Calu3 (cell line): ENCODE data around the gene MYH14. TPM values are rescaled to one million over a fixed set of nuclear protein-coding genes. Genes with fewer than 3 reads are reported as not detected.
"Not testable (repeated sequence)": the region's sequence is repeated elsewhere in the genome, so short reads cannot be mapped to it uniquely, and the experiment has no call there.

Experiments used
- BruUV-seq: library from RNA; stranded (reverse); fragments of 400-500 nt; replicated peaks from 2 replicates; lab custom pipeline; 2021; lab: Mats Ljungman, UMichigan
- CTCF ChIA-PET: fragments of 300-600 bp; sonication (Branson Sonifier 250); formaldehyde crosslinking; loops from one replicate; lab custom pipeline; 2022; ENCODE audit warnings: antibody characterized with exemption; lab: Charles Lee
- DNase-seq: peaks from one replicate; pipeline ENCODE4 v3.0.0; 2022
- H3K27ac Mint-ChIP-seq: one replicate; pipeline ENCODE4 v1.8.0; 2022; ENCODE audit warnings: mixed read lengths; ENCODE audit not compliant: unreplicated experiment
- H3K27me3 Mint-ChIP-seq: one replicate; pipeline ENCODE4 v1.8.0; 2022; ENCODE audit warnings: mixed read lengths; ENCODE audit not compliant: unreplicated experiment
- H3K36me3 Mint-ChIP-seq: one replicate; pipeline ENCODE4 v1.8.0; 2022; ENCODE audit warnings: mild to moderate bottlenecking, moderate library complexity, mixed read lengths; ENCODE audit not compliant: insufficient read depth, unreplicated experiment
- H3K4me1 Mint-ChIP-seq: one replicate; pipeline ENCODE4 v1.8.0; 2022; ENCODE audit warnings: mild to moderate bottlenecking, low read depth, mixed read lengths; ENCODE audit not compliant: unreplicated experiment
- H3K4me3 Mint-ChIP-seq: one replicate; pipeline ENCODE4 v1.8.0; 2022; ENCODE audit warnings: mild to moderate bottlenecking, low read depth, moderate library complexity, mixed read lengths; ENCODE audit not compliant: unreplicated experiment
- H3K9me3 Mint-ChIP-seq: one replicate; pipeline ENCODE4 v1.8.0; 2022; ENCODE audit warnings: low read depth, mixed read lengths; ENCODE audit not compliant: unreplicated experiment
- CTCF ChIP-seq: fragments of 200-600 bp; IDR thresholded peaks from one replicate; pipeline ENCODE4 v1.8.0; 2022; ENCODE audit warnings: antibody characterized with exemption; ENCODE audit not compliant: unreplicated experiment
- intact Hi-C: fragments of 100-400 bp; cut with micrococcal nuclease; formaldehyde crosslinking; loops from one replicate; pipeline ENCODE4 v1.10.0; 2022; ENCODE audit not compliant: unreplicated experiment
- total RNA-seq: library from RNA; stranded (reverse); gene quantifications from 2 replicates; pipeline ENCODE4 v1.2.3, GENCODE V29; 2022

MYH14 gene
- total RNA-seq, 1 experiment from 2014 or later, result 255 TPM

GRCh38 chr19:50233308-50233910 is 30.0 kb downstream of the MYH14 start:
- CTCF ChIA-PET, result interaction anchor here (0.6 kb wide), 1 partner anchor 644 kb away, joined by 7 read pairs; no protein-coding TSS in a partner anchor
- Mint-ChIP-seq H3K27ac (no peak overlapping the region), H3K4me1 (no peaks in the 10 kb centered on the region), H3K27me3 (no peaks in the 10 kb centered on the region), H3K36me3 (peaks cover 60% of the 10 kb centered on the region), H3K9me3 (no peaks in the 10 kb centered on the region), H3K4me3 (no peak overlapping the region)
- no peak for TF ChIP-seq CTCF
- intact Hi-C loops, result no loop called here
- no peak for DNase-seq
- no TSS peak for BruUV-seq

DNA sequence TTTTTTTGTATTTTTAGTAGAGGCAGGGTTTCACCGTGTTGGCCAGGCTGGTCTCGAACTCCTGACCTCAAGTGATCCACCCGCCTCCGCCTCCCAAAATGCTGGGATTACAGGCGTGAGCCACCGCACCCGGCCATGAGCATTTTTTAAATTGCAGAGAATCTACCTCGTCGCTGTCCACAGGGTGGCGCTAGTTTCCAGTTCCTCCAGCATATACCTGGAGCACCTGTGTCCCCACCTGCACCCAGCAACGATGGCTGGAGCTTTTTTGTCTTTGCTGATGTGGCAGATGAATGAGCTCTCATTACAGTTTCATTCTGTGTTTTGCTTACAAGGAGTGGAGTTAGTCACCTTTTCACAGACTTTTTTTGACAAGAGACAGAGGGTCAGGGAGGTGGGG is 34.1 kb downstream of the MYH14 start:
- peaks cover 51% of the 10 kb centered on the region for H3K36me3 Mint-ChIP-seq
- H3K9me3 Mint-ChIP-seq, H3K4me3 Mint-ChIP-seq, H3K27me3 Mint-ChIP-seq, intact Hi-C loops, H3K4me1 Mint-ChIP-seq, H3K27ac Mint-ChIP-seq, BruUV-seq: not testable (repeated sequence)
- DNase-seq, result peak; percentile 52
- CTCF ChIA-PET, result interaction anchor here (0.8 kb wide), 1 partner anchor 22 kb away, joined by 3 read pairs; no protein-coding TSS in a partner anchor
- peak; percentile 36 for TF ChIP-seq CTCF

DNA sequence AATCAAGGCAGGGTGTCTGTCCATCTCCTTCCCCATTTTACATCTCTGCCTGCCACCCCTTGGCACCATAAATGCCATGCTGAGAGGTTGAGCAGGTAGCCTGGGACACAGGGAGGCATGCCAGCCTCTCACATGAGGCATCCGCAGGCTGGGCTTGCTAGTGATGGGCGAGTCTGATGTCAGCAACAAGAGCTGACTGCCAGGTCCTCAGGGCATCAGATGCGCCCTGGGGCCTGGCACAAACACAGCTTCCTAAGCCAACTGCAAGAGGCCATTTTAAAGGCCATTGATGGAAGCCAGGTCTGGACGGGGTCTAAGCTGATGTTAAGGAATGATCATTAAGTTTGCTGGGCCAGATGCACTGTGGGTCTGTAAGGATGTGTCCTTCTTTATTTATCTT is 34.6 kb downstream of the MYH14 start:
- intact Hi-C loops, result no loop called here
- no peak overlapping the region for H3K27ac Mint-ChIP-seq
- no peaks in the 10 kb centered on the region for H3K4me1 Mint-ChIP-seq
- no peak for DNase-seq
- H3K4me3 Mint-ChIP-seq, result no peak overlapping the region
- no peaks in the 10 kb centered on the region for H3K27me3 Mint-ChIP-seq
- no peaks in the 10 kb centered on the region for H3K9me3 Mint-ChIP-seq
- no peak for TF ChIP-seq CTCF
- BruUV-seq, result no TSS peak
- peaks cover 51% of the 10 kb centered on the region for H3K36me3 Mint-ChIP-seq
- CTCF ChIA-PET, result no interaction called here

DNA sequence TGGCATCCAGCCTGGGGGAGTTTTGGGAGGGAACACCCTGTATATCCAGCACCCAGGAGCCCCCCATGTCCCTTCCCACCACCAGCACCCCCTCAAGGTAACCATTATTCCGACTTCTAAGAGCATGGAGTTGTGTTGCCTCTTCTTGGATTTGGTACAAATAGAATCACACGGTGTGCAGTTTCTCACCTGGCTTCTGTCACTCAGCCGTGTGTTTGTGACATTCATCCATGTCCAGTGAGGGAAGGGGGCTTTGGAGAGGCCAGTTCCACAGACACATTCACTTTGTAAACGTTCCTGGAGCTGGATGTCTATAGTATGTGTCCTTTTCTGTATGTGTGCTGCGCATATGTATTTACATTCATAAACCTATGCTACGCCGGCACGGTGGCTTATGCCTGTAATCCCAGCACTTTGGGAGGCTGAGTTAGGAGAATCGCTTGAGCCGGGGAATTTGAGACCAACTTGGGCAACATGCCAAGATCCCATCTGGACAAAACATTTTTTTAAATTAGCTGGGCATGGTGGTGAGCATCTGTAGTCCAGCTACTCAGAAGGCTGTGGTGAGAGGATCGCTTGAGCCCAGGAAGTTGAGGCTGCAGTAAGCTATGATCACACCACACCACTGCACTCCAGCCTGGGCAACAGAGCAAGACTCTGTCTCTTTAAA is 36.6 kb downstream of the MYH14 start:
- no peak for TF ChIP-seq CTCF
- no peaks in the 10 kb centered on the region for H3K9me3 Mint-ChIP-seq
- CTCF ChIA-PET, result no interaction called here
- no TSS peak for BruUV-seq
- H3K36me3 Mint-ChIP-seq, result peaks cover 54% of the 10 kb centered on the region
- intact Hi-C loops, result no loop called here
- H3K27me3 Mint-ChIP-seq, result no peaks in the 10 kb centered on the region
- H3K27ac Mint-ChIP-seq, result no peak overlapping the region
- no peak overlapping the region for H3K4me3 Mint-ChIP-seq
- no peak for DNase-seq
- H3K4me1 Mint-ChIP-seq, result no peaks in the 10 kb centered on the region
